ENCODE results near the gene RTL1.

GRCh38 chr14:100874411-100875091 is 29.0 kb downstream of the RTL1 start:
- TF ChIP-seq BACH1 (IDR thresholded peaks at IDR 0.05; ENCODE audit: borderline replicate concordance): no peak
- no peak for TF ChIP-seq POLR2A (IDR thresholded peaks at IDR 0.05; ENCODE audit: low read depth, low read length)
- no peak for TF ChIP-seq SMARCA5 (IDR thresholded peaks at IDR 0.05)
- no peak for TF ChIP-seq USF1 (IDR thresholded peaks at IDR 0.05; ENCODE audit: borderline replicate concordance, extremely low read length, insufficient read depth, low read depth, low read length)
- no peak for TF ChIP-seq EP300 (IDR thresholded peaks at IDR 0.05; ENCODE audit: borderline replicate concordance in 1 of 2, control insufficient read depth in 1 of 2, low read depth in 2 of 2, low read length in 2 of 2)
- TF ChIP-seq CEBPB (IDR thresholded peaks at IDR 0.05; ENCODE audit: borderline replicate concordance in 1 of 2, low read depth in 2 of 2, low read length in 2 of 2): no peak
- no peak for TF ChIP-seq RCOR1 (conservative IDR thresholded peaks at IDR 0.05; ENCODE audit: low read depth, low read length)
- no peak for TF ChIP-seq CHD1 (IDR thresholded peaks at IDR 0.05; ENCODE audit: low read depth, low read length)
- TF ChIP-seq CTCF (IDR thresholded peaks at IDR 0.05 in 2 of 3, conservative IDR thresholded peaks at IDR 0.05 in 1 of 3; ENCODE audit: control insufficient read depth in 2 of 3, extremely low read depth in 1 of 3, insufficient read depth in 1 of 3, low read depth in 3 of 3, low read length in 3 of 3): no peak
- no peak for TF ChIP-seq EZH2 (IDR thresholded peaks at IDR 0.05; ENCODE audit: borderline replicate concordance, control insufficient read depth, low read depth, low read length)

All from GM12878 (cell line).